ENCODE measurements around the gene MYCL.
"Not testable (repeated sequence)": the region's sequence is repeated elsewhere in the genome, so short reads cannot be mapped to it uniquely, and the experiment has no call there.

Gene MYCL

GRCh38 chr1:39886757-39887231 is 14.9 kb downstream of the MYCL start:
- DNase-seq, result no peak

- no peak for DNase-seq
Observed at GRCh38 chr1:39885516-39885915, 16.2 kb downstream of the MYCL start.

GRCh38 chr1:39882152-39882551 is 19.6 kb downstream of the MYCL start:
- no peak for DNase-seq

DNA sequence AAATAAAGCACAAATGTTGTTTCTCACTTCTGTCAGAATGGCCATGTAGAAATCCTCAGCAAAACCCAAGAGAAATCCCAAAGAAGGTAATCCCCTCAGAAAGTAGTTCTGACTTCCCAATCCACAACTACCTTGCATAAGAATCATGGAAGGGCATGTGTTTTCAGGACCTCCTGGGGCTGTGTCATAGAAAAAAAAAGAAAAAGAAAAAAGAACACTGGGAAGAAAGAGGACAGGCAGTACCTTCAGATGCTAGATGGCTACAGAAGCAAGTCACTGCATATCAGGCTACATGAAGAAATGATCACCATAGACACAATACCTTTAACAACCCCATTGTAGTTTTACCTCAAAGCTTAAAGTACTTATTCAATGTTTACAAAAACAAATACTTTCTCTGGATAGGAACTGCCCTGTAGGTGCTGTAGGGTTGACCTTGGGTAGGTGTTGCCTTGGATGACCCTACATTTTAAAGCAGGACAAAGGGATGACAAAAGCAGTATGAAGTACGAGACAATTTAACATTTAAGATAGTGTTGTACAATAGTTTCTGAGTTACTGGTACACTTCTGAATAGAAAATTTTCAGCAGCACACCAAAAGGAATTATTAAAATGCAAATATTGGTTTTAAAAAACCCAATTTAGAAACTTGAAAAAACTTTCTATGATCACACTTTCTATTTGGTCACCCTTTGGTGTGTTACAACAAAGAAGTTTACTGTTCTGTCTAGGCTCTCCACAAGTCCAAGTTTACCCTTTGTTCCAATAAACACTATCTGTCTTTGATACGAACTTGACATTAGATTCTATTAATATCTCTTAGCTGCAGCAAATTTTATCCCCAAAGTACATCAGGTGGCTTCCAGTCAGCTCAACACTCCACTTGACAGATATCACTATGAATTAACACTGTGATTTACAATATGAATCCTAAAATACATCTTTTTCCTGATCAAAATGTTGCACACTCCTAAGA is 23.4 kb downstream of the MYCL start:
- no peak for DNase-seq

GRCh38 chr1:39877231-39877778 is 24.4 kb downstream of the MYCL start:
- no peak for DNase-seq

DNA sequence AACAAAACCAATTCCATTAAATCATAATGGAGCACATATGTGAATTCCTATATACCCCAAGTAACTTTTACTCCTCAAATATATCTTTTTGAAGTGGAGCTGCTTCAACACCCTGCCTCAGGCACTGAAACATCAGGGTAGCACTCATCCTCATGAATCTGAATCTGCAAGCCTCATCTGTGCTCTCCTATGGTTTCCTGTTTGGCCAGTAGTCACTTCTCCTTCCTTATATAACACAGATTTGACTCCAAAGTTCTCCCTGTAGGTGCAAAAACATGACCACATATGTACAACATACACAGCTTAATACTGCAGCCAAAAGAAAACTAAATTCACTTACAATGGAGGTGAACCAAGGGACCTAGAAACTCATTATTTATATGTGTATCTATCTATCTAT is 25.6 kb downstream of the MYCL start:
- no peak for DNase-seq

- DNase-seq, result no peak
Observed at GRCh38 chr1:39872698-39873097, 29.0 kb downstream of the MYCL start.

DNA sequence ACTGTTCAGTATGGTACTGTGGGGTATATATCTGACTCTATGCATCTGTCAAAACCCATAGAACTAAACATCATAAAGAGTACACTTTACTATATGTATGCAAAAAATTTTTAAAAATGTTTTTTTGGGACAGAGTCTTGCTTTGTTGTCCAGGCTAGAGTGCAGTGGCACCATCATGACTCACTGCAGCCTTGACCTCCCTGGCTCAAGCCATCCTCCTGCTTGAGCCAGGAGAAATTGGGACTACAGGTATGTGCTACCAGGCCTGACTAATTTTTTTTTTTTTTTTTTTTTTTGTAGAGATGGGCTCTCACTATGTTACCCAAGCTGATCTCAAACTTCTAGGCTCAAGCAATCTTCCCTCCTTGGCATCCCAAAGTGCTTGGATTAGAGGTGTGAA is 29.9 kb downstream of the MYCL start:
- no peak for DNase-seq

DNA sequence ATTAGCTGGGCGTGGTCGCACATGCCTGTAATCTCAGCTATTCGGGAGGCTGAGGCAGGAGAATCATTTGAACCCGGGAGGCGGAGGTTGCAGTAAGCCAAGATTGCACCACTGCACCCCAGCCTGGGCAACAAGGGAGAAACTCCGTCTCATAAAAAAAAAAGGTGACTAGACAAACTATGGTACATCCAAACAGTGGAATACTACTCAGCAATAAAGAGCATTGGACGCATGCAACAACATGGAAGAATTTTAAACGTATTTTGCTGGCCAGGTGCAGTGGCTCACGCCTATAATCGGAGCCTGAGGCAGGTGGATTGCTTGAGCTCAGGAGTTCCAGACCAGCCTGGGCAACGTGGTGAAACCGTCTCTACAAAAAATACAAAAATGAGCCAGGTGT is 30.7 kb downstream of the MYCL start:
- not testable (repeated sequence) for DNase-seq

DNA sequence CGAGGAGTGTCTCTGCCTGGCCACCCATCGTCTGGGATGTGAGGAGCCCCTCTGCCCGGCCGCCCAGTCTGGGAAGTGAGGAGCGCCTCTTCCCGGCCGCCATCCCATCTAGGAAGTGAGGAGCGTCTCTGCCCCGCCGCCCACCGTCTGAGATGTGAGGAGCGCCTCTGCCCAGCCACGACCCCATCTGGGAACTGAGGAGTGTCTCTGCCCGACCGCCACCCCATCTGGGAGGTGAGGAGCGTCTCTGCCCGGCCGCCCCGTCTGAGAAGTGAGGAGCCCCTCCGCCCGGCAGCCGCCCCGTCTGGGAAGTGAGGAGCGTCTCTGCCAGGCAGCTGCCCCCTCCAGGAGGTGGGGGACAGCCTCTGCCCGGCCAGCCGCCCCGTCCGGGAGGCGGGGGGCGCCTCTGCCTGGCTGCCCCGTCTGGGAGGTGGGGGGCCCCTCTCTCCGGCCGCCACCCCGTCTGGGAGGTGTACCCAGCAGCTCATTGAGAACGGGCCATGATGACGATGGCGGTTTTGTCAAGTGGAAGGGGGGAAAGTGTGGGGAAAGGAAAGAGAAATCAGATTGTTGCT is 32.1 kb downstream of the MYCL start:
- not testable (repeated sequence) for DNase-seq

GRCh38 chr1:39866767-39867166 is 35.0 kb downstream of the MYCL start:
- no peak for DNase-seq

DNA sequence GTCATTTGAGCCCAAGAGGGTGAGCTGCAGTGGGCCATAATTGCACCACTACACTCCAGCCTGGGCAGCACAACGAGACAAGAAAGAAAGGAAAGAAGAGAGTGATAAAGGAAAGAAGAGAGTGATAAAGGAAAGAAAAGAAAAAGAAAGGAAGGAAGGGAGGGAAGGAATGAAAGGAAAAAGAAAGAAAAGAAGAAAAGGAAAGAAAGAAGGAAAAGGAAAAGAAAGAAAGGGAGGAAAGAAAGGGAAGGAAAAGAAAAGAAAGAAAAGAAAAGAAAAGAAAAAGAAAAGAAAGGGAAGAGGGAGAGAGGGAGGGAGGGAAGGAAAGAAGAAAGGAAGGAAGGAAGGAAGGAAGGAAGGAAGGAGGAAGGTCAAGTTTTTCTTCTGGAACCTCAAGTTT is 36.0 kb downstream of the MYCL start:
- no peak for DNase-seq

DNA sequence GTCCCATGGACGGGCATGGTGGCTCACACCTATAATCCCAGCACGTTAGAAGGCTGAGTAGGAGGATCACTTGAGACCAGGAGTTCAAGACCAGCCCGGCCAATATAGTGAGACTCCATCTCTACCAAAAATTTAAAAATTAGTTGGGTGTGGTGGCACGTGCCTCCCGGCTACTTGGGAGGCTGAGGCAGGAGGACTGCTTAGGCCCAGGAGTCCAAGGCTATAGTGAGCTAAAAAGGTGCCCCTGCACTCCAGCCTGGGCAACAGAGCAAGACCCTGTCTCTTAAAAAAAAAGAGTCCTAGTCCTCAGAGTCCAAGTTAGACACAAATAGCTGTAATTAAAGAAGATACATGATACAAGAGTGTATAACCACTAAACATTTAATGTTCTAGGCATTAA is 38.5 kb downstream of the MYCL start:
- DNase-seq, result no peak

DNA sequence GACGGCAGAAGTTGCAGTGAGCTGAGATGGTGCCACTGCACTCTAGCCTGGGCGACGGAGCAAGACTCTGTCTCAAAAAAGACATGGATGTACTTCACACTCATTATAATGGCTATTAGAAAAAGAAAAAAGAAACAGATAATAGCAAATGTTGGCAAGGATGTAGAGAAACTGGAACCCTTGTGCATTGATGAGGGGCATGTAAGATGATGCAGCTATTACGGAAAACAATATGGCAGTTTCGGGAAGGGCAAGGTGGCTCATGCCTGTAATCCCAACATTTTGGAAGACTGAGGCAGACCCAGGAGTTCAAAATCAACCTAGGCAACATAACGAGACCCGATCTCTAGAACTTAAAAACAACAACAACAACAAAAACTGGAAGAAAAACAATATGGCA is 40.7 kb downstream of the MYCL start:
- no peak for DNase-seq

GRCh38 chr1:39859859-39860812 is 41.6 kb downstream of the MYCL start:
- no peak for DNase-seq

- no peak for DNase-seq
Observed at GRCh38 chr1:39858315-39858714, 43.4 kb downstream of the MYCL start.

DNA sequence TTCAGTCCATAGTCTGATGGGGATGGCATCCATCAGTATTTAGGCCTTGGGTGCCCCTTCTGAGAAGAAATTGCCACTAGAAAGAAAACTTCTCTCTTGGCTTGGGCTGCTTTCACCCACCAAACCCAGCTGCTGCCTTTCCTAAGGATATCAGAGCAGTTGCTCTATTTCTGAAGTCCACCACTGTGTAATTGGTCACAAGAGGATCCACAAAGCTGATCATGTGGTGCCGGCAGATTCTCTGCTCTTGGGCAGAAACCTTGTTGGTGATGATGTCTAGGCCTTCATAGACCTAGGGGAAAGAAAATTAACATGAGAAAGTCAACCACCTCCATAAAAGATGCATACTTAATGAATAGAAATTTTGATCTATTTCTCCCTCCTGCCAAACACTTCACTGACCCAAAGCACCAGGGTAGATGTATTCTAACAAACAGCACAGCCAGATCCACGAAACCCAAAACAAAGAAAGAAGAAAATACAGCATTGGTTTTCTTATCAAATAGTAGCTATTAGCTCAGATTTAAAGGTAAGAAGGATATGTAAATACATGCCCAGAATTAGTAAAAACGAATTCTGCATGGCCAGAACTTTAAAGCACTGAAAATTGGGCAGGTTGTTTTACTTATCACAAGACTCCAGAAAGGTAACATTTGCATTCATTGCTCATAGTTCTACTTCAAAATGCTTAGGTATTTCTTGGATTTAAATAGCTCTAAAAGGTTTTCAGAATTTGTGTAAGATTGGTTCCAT is 44.4 kb downstream of the MYCL start:
- DNase-seq, result no peak

GRCh38 chr1:39854738-39855137 is 47.0 kb downstream of the MYCL start:
- DNase-seq, result no peak

GRCh38 chr1:39854314-39854713 is 47.4 kb downstream of the MYCL start:
- no peak for DNase-seq

DNA sequence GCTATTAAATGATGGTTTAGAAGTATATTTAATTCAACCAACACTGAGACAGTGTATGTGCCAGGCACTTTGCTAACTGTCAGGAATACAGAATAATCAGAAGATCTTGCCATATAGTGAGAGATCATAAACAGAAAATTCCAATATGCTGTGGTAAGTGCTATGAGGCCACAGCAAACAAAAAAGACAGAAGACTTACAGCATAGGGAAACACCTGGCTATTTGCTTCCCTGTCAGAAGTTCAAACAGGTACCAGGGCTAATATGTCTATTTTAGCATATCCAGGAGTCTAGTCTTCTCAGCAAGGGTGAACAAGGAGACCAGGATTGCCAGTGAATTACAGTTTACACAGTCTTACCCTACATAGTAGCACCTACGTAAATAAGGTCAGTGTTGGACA is 48.8 kb downstream of the MYCL start:
- DNase-seq, result no peak

DNA sequence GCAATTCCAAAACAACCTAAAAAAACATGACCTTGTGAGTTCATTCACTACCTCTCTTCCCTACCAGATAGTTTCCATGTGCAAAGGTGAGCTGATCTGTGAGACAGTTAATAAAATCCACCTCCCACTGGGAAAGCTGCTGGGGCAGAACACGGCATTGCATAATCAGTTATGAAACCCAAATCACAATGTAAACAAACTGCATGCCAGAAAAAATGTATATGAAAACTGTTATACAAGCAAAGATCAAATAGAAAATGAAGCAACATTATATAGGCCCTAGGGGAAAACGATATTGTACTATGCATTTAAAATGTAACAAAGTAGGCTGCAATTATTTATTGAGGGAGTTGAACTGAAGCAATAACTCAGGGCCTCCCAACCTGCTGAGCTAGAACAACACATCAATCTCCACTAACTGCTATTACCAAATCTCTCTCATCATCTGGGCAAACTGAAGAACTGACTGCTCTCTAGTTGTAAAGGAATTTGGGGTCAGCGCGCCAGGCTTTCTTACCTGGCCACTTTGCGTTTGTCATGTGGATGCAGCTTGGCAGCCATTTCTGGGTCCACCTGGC is 49.4 kb downstream of the MYCL start:
- DNase-seq, result no peak
